ENCODE results near the gene TPH2. TPM values are rescaled to one million over a fixed set of nuclear protein-coding genes. Genes with fewer than 3 reads are reported as not detected.

The TPH2 gene
- total RNA-seq: under 1 TPM in 1 of 6 experiments, not detected in 5; 0.13 TPM
- long read RNA-seq: 0 reads

GRCh38 chr12:71938728-71939385, at the start of gene TPH2:
Gene TPH2, plus strand, starts transcription at chr12:71938845. Its CDS starts 142 bp downstream, at chr12:71938987.
- Histone ChIP-seq H3K4me1 (no peaks in the 10 kb centered on the region), H3K36me3 (no peaks in the 10 kb centered on the region), H3K4me3 (no peak within 1 kb of the TSS), H3K27me3 (peaks cover 0 to 5% of the 10 kb centered on the region in 2 donors), H3K27ac (no peak within 1 kb of the TSS), H3K9me3 (no peaks in the 10 kb centered on the region)
- DNase-seq (peak; percentile 48 to 60 (median 60)), ATAC-seq (peak; percentile 85 to 95 (median 90))
- WGBS (ENCODE audit: insufficient coverage, low coverage, low lambda C conversion rate, missing lambda C conversion rate): 17% methylated on average over 13 of the region's 16 CpGs
- TF ChIP-seq CTCF (IDR thresholded peaks at IDR 0.05): peak; percentile 34 to 50 (median 38)
- TF ChIP-seq POLR2A (IDR thresholded peaks at IDR 0.05): no peak
- intact Hi-C loops (cut with DNase I): loop anchor here in 1 of 2 donors (10.0 kb wide), 1 partner anchor 336 kb away; the partner anchor contains the start of gene TRHDE

- no peak overlapping the region for H3K4me3 ChIP-seq
- intact Hi-C loops (cut with DNase I): no loop called here
- 100% methylated on average over 3 of the region's 3 CpGs for WGBS (ENCODE audit: insufficient coverage, low coverage, low lambda C conversion rate, missing lambda C conversion rate)
- peaks cover 0 to 12% (median 8%) of the 10 kb centered on the region in 4 donors for H3K36me3 ChIP-seq
- H3K9me3 ChIP-seq: no peaks in the 10 kb centered on the region
- H3K27me3 ChIP-seq: no peaks in the 10 kb centered on the region
- no peak for ATAC-seq
- DNase-seq: no peak
- TF ChIP-seq POLR2A (IDR thresholded peaks at IDR 0.05): no peak
- no peak for TF ChIP-seq CTCF (IDR thresholded peaks at IDR 0.05)
- H3K27ac ChIP-seq: no peak overlapping the region
- no peaks in the 10 kb centered on the region for H3K4me1 ChIP-seq
Observed at GRCh38 chr12:71890475-71890874, 48.2 kb upstream of the TPH2 start.

GRCh38 chr12:71892059-71892458, 46.6 kb upstream of the TPH2 start:
- intact Hi-C loops (cut with DNase I): no loop called here
- DNase-seq: no peak
- no peaks in the 10 kb centered on the region for H3K4me1 ChIP-seq
- no peaks in the 10 kb centered on the region for H3K9me3 ChIP-seq
- TF ChIP-seq POLR2A (IDR thresholded peaks at IDR 0.05) (no peak), CTCF (IDR thresholded peaks at IDR 0.05) (no peak)
- no peaks in the 10 kb centered on the region for H3K27me3 ChIP-seq
- peaks cover 0 to 21% (median 12%) of the 10 kb centered on the region in 4 donors for H3K36me3 ChIP-seq
- ATAC-seq: peak in 1 of 4 donors; percentile 59
- no peak overlapping the region for H3K27ac ChIP-seq
- WGBS (ENCODE audit: insufficient coverage, low coverage, low lambda C conversion rate, missing lambda C conversion rate): 75% methylated on average over 1 of the region's 1 CpG
- H3K4me3 ChIP-seq: no peak overlapping the region

- H3K9me3 ChIP-seq: no peaks in the 10 kb centered on the region
- no peak overlapping the region for H3K4me3 ChIP-seq
- peaks cover 0 to 44% (median 19%) of the 10 kb centered on the region in 4 donors for H3K36me3 ChIP-seq
- 95% methylated on average over 2 of the region's 3 CpGs for WGBS (ENCODE audit: insufficient coverage, low coverage, low lambda C conversion rate, missing lambda C conversion rate)
- H3K4me1 ChIP-seq: no peaks in the 10 kb centered on the region
- DNase-seq (no peak), ATAC-seq (no peak)
- no peaks in the 10 kb centered on the region for H3K27me3 ChIP-seq
- TF ChIP-seq POLR2A (IDR thresholded peaks at IDR 0.05): no peak
- no peak overlapping the region for H3K27ac ChIP-seq
- intact Hi-C loops (cut with DNase I): no loop called here
Observed at GRCh38 chr12:71896205-71896882, 42.3 kb upstream of the TPH2 start.

GRCh38 chr12:71900091-71900490, 38.6 kb upstream of the TPH2 start:
- TF ChIP-seq POLR2A (IDR thresholded peaks at IDR 0.05) (no peak), CTCF (IDR thresholded peaks at IDR 0.05) (peak; percentile 6 to 24 (median 10))

More at GRCh38 chr12:71900091-71900490, 38.6 kb upstream of the TPH2 start:
- DNase-seq (no peak), ATAC-seq (peak in 2 of 4 donors; percentile 22 to 43)
- Histone ChIP-seq H3K4me1 (no peaks in the 10 kb centered on the region), H3K4me3 (no peak overlapping the region), H3K27me3 (no peaks in the 10 kb centered on the region), H3K27ac (no peak overlapping the region), H3K36me3 (peaks cover 0 to 40% (median 13%) of the 10 kb centered on the region in 4 donors), H3K9me3 (no peaks in the 10 kb centered on the region)
- intact Hi-C loops (cut with DNase I): no loop called here
- 89% methylated on average over 2 of the region's 2 CpGs for WGBS (ENCODE audit: insufficient coverage, low coverage, low lambda C conversion rate, missing lambda C conversion rate)
